HG02610 (cell line): ENCODE results near the gene HAGHL.
"Not testable (repeated sequence)": the region's sequence is repeated elsewhere in the genome, so short reads cannot be mapped to it uniquely, and the experiment has no call there.

ENCODE experiments used
- ATAC-seq: cut with Tn5 transposase; IDR thresholded peaks from one replicate; pipeline ENCODE4 v1.9.1; 2021; ENCODE audit warnings: mild to moderate bottlenecking, moderate library complexity; ENCODE audit not compliant: unreplicated experiment

Gene HAGHL

GRCh38 chr16:751152-752006, 24.5 kb downstream of the HAGHL start:
- no peak for ATAC-seq

GRCh38 chr16:752007-752312, 25.1 kb downstream of the HAGHL start:
- no peak for ATAC-seq

- not testable (repeated sequence) for ATAC-seq
These were observed 27.3 kb downstream of the HAGHL start for GRCh38 chr16:754121-754607.

GRCh38 chr16:754656-755055, 27.8 kb downstream of the HAGHL start:
- ATAC-seq = no peak

GRCh38 chr16:756428-756827, 29.5 kb downstream of the HAGHL start:
- no peak for ATAC-seq

GRCh38 chr16:759110-759910, 32.4 kb downstream of the HAGHL start:
- no peak for ATAC-seq

- no peak for ATAC-seq
These were observed 33.2 kb downstream of the HAGHL start for GRCh38 chr16:760065-760464.

GRCh38 chr16:760545-761343, 33.8 kb downstream of the HAGHL start, which contains the start of gene MSLN:
MSLN (plus strand) TSS chr16:760734; CDS start chr16:762681, 1,947 bp downstream.
- no peak for ATAC-seq

GRCh38 chr16:761625-762513, 35.0 kb downstream of the HAGHL start:
- no peak for ATAC-seq

- no peak for ATAC-seq
These were observed 35.8 kb downstream of the HAGHL start for GRCh38 chr16:762595-763268.

GRCh38 chr16:763369-764183, 36.7 kb downstream of the HAGHL start:
- no peak for ATAC-seq

GRCh38 chr16:764184-764750, 37.4 kb downstream of the HAGHL start:
- no peak for ATAC-seq

- no peak for ATAC-seq
These were observed 38.1 kb downstream of the HAGHL start for GRCh38 chr16:764848-765487.

- ATAC-seq = no peak
These were observed 38.6 kb downstream of the HAGHL start for GRCh38 chr16:765488-765865.

- ATAC-seq = no peak
These were observed 39.3 kb downstream of the HAGHL start for GRCh38 chr16:766008-766819.

GRCh38 chr16:766820-767640, 40.1 kb downstream of the HAGHL start:
- ATAC-seq = no peak
